Measurements from ENCODE around the gene SLIT3.

SLIT3 gene

GRCh38 chr5:169260896-169261569, 39.9 kb downstream of the SLIT3 start:
- DNase-seq: no peak

DNA sequence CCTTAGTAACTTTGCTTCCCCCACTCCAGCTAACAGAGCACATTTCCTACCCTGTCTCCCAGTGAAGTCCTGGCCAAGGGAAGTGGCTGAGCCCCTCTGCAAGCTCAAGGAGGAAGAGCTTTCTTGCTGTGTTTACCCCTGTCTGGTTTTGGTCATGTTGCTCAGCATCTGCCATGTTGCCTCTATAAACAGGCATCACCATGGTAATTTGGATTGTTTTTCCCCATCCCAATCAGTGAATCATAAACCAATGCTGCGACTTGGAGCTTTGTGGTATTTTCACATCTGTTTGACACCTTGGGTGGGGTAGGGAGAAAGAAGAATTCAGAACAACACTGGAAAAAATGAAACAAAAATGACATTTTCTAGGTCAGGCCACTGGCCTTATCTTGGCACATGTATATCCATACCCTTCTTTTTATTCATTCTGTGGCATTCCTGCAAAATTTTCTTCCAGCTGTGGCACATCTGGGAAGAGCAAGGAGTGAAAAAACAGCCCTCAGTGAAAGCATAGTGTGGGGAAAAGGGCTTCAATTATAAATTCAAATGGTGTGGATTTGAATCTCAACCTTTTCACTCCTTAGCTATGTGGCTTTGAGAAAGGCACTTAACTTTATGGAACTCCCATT, 42.5 kb downstream of the SLIT3 start:
- DNase-seq: no peak

DNA sequence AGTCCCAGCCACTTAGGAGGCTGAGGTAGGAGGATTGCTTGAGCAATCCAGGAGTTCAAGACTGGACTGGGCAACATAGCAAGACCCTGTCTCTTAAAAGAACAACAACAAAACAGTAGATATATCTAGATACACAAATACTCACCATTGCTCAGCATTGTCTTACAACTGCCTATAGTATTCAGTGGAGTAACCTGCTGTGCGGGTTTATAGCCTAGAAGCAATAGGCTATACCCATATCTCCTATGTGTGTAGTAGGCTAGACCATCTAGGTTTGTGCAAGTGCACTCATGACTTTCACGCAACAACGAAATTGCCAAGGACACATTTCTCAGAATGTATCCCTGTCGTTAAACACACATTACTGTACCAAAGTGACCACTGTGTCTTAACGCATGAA, 44.7 kb downstream of the SLIT3 start:
- DNase-seq: no peak

GRCh38 chr5:169253071-169253470, 47.9 kb downstream of the SLIT3 start:
- no peak for DNase-seq

DNA sequence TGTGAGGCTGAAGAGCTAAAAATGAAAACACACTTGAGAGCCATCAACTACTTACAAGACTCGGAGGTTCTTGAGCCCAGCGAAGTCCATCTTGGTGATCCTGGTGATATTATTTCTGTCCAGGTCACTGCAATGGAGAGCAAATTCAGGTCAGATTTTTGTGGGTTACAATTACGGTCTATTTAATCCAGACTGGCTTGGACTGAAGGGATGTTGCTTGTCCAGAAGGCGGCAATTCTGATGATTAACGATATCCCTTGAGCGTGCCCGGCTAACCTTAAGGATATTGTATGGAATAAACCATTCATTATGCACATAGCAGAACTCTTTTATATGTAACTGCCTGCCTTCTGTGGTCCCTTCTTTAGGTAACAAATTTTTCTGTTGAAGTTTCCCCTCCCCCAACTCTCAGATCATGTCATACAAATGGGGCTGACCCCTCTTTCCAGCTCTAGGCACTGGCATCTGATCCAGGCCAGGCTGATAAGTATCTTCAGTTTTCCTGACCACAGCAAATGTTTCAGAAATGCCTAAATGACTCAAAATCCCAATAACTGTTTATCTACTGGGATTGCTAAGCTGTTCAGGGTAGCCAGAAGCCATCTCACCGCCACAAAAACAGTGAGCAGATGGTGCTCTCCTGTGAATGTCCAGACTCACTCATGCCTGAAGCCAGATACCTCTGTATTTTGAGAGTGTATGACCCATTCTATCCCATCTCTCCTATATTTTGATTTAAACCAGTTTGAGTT, 49.4 kb downstream of the SLIT3 start:
- no peak for DNase-seq

DNA sequence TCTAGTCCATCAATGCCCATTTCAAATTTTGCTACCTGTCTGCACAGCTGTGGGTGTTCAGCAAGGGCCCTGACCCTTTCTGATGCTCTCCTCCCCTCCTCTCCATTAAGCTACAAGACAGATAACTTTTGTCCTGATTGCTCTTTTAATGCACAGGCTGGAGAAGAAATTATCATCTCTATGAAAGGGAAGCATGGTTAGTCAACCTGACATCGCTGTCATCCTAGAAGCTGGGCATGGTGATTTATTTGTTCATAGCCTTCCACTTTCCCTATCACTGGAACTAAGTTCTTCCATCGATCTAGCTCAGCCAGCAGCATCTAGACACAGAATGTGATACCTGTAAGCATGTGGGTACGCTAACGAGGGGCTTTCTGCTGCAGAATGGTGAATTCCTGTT, 50.1 kb downstream of the SLIT3 start:
- no peak for DNase-seq

DNA sequence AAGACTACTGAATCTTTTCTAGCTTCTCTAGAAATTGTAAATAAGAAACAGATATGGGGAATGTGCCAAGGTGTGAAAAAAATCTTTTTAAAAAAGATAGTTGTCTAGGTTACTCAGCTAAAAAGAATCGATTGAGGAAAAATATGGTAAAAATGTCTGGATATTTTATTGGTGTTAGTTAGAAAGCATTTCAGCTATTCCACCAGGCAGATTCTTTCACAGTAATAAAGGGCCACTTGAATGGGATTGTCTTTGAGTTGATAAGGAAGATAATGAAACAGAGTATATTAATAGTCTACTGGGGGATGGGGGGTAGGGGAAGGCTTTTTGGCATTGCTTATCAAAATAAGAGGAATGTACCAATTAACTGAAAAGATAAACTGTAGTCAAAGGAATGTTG, 51.9 kb downstream of the SLIT3 start:
- no peak for DNase-seq

DNA sequence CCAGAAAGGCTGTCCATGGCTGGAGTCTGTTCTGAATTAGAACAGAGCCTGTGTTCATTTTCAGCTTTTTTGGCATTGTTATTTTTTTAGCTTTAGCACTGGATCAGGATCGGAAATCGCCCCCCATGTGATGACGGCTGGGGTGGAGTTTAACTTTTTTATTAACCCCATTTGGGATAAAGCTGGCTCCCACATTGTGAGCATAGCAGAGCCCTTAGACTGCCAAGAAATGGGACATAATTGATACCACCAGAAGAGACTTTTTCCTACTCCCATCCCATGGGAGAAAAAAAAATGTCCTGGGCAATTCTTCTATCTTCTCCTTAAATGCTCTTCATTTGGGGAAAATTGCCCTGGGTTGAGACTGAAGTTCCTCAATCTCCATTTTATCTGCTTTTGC, 52.4 kb downstream of the SLIT3 start:
- DNase-seq: no peak

DNA sequence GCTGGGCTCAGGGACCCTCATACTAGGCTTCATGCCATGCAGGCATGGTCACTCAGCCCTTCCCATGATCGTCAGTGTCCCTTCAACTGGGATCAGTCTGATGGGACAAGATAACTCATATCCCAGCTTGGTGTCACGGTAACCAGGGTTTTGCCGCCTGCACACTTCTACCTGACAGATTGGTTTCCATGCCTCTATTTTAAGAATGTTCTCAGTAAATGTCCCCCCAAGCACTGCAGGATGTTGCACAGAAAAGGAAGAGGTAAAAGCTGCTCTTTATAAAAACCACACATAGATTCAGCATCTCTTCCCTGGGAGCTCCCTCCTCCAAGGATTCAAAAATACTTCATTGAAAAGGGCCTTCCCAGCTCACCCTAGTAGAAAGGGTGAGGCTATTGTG, 56.1 kb downstream of the SLIT3 start:
- no peak for DNase-seq

- no peak for DNase-seq
Observed at GRCh38 chr5:169243651-169244422, 57.1 kb downstream of the SLIT3 start.

- DNase-seq: no peak
Observed at GRCh38 chr5:169242849-169243186, 58.1 kb downstream of the SLIT3 start.

DNA sequence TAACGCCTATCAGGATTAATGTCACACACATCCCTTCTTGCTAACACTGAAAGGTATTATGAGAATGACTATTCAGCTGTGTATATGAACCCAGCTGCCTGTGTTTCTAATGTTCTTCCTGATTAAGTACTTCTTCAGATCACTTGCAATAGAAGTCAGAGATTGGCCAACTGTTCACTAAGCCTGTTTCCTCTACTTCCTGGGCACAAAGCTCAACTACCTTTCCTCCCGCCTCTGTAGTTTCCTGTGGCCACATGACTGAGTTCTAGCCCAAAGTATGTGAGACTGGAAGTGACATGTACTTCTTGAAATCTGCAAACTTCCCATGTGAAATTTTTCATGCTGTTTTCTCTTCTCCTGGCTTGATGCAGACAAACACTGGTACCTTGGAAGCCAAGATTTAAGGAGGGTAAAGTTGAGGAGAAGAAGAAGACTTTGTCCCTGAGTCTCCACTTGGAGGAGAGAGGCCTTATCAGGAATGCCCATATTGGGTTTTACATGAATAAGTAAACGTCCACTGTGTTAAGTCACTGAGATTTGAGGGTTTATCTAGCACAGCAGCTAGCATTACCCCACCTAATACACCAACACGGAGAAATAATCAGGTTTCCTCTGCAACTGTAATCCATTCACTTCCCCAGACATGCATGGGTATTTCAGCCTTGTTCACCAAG, 58.6 kb downstream of the SLIT3 start:
- DNase-seq: no peak

GRCh38 chr5:169229342-169229892, 71.5 kb downstream of the SLIT3 start:
- no peak for DNase-seq

DNA sequence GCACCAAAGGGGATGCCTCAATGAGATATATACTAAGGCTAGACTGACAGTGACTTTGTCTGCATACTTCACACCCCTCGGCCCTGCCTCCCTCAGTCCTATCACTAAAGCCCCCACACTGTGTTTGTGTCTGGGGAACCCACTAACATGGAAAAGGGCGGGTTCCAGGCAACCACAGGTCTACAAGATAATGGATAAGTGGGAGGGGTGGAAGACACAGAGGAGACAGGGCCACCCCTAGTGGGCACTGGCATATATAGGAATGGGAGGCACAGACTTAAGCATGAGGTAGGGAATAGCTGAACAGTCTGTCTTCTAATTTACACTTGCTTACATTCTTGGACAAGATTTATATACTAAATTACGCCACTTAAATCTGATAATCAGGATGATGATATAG, 74.0 kb downstream of the SLIT3 start:
- no peak for DNase-seq

- DNase-seq: no peak
Observed at GRCh38 chr5:169225830-169226356, 75.0 kb downstream of the SLIT3 start.

GRCh38 chr5:169223595-169223953, 77.4 kb downstream of the SLIT3 start:
- no peak for DNase-seq

- no peak for DNase-seq
Observed at GRCh38 chr5:169222934-169223594, 77.9 kb downstream of the SLIT3 start.

DNA sequence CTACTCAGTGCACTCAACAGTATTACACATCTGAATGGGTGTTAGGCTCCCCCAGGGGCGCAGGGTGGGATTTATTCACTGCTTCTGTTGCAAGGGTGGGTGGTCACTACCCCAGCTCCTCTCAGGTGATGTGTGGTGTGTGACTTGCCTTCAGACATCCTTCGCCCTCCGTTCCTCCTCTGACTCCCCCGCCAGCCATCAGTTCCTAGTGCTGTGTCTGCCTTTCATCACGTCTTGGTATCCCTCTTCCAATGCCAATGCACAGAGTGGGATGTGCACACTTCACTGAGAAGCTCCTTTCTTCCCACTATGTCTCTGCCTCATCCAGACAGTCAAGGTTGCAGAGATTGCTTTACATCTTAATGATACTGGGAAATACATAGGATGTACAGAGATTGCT, 79.4 kb downstream of the SLIT3 start:
- no peak for DNase-seq

DNA sequence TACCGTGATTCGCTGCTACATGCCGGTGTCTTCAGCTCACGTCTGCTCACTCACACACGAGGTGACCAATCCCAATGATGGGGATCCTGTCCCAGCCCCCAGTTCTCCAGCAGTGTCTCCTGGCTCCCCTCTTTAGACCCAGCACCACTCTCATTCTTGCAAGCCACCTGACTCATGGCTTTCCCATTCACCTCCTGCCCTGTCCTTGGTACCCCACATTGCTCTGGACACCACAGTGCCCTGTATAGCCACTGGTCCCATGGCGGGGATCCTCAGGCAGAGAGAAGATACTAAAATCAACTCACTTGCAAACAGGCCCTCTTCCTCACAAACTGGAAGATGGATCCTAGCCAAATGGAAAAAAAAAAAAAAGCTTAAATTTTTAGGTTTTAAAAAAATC, 81.0 kb downstream of the SLIT3 start:
- no peak for DNase-seq

DNA sequence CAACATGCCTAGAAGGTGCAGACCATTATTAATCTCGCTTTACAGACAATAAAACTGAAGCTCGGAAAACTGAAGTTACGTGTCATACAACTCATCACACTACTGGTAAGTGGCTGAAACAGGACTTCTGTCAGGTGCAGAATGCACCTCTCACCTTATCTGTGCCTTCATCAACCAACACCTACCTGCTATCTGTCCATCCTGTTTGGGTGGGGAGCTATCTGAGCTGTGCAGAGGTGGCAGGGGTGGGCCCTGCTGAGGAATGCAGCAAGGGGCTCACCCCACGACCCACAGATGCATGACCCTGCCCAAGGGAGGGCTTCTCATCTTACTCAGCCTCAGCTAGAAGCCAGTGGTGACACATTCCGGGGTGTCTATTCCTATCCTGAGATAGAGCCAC, 81.6 kb downstream of the SLIT3 start:
- DNase-seq: no peak

GRCh38 chr5:169218861-169219260, 82.1 kb downstream of the SLIT3 start:
- no peak for DNase-seq

DNA sequence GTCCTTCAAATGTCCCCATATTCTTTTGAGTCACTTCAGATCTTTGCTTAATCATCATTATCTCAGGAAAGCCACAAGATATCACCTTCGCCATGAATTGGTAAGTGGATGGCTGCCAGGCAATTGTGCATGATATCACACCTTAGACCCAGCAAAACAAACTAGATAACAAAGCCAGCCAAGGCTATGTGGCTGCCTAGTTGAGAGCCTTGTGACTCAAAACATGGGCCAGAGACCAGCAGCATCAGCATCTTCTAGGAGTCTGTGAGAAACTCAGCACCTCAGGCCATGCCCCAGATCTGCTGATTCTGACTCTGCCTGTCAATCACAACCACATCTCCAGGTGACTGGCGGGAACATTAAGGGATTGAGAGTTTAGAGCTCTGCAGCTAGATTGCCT, 82.8 kb downstream of the SLIT3 start:
- DNase-seq: no peak

Data from stimulated activated naive CD4-positive, alpha-beta T cell treated with Interleukin-2 at 50 U/mL for 16 hours (primary cell).